Right renal cortex interstitium (tissue), 3 donors: ENCODE results near the gene HMGCS2. TPM values are rescaled to one million over a fixed set of nuclear protein-coding genes. Genes with fewer than 3 reads are reported as not detected.
A peak's percentile ranks its signal among the peaks of the same experiment; 100 is the strongest.

ENCODE experiments used
- DNase-seq, 3 donors: peaks; one replicate each; pipeline ENCODE4 v3.0.0-alpha.2; 2013; ENCODE audit warnings: low read depth in 3 of 3, low spot score in 2 of 3
- polyA plus RNA-seq, 3 donors: library from polyadenylated mRNA; unstranded; fragments of 120-200 nt; gene quantifications; one replicate each; pipeline ENCODE4 v1.2.1, GENCODE V29; 2013; ENCODE audit not compliant: insufficient read length in 3 of 3

HMGCS2 gene
- polyA plus RNA-seq, 3 donors: 44.8 to 113 (median 80.0) TPM

- DNase-seq: no peak
These were observed 4.5 kb downstream of the HMGCS2 start for GRCh38 chr1:119764220-119764619.

- no peak for DNase-seq
These were observed 5.8 kb downstream of the HMGCS2 start for GRCh38 chr1:119762953-119763352.

GRCh38 chr1:119762409-119762808 lies 6.3 kb downstream of the HMGCS2 start:
- DNase-seq: no peak

GRCh38 chr1:119758584-119758983 lies 10.1 kb downstream of the HMGCS2 start:
- no peak for DNase-seq

- no peak for DNase-seq
These were observed 16.1 kb downstream of the HMGCS2 start for GRCh38 chr1:119752592-119752991.

GRCh38 chr1:119748040-119748439 lies 20.7 kb downstream of the HMGCS2 start:
- no peak for DNase-seq

GRCh38 chr1:119747451-119747850 lies 21.3 kb downstream of the HMGCS2 start:
- DNase-seq: no peak

- DNase-seq: no peak
These were observed 23.7 kb downstream of the HMGCS2 start for GRCh38 chr1:119745034-119745433.

GRCh38 chr1:119744598-119744942 lies 24.1 kb downstream of the HMGCS2 start:
- DNase-seq: no peak

GRCh38 chr1:119743776-119744597 lies 24.7 kb downstream of the HMGCS2 start:
- DNase-seq: peak; percentile 62 to 67 (median 66)

GRCh38 chr1:119743308-119743707 lies 25.4 kb downstream of the HMGCS2 start:
- no peak for DNase-seq

GRCh38 chr1:119742677-119743076 lies 26.0 kb downstream of the HMGCS2 start:
- DNase-seq: no peak

- DNase-seq: no peak
These were observed 26.5 kb downstream of the HMGCS2 start for GRCh38 chr1:119742202-119742601.

- no peak for DNase-seq
These were observed 27.6 kb downstream of the HMGCS2 start for GRCh38 chr1:119740896-119741780.

- DNase-seq: no peak
These were observed 28.4 kb downstream of the HMGCS2 start for GRCh38 chr1:119740261-119740660.

GRCh38 chr1:119739150-119739549 lies 29.6 kb downstream of the HMGCS2 start:
- DNase-seq: no peak

GRCh38 chr1:119738100-119738720 lies 30.5 kb downstream of the HMGCS2 start:
- DNase-seq: no peak

- DNase-seq: no peak
These were observed 31.5 kb downstream of the HMGCS2 start for GRCh38 chr1:119737040-119737682.

- DNase-seq: no peak
These were observed 32.1 kb downstream of the HMGCS2 start for GRCh38 chr1:119736649-119737039.

- DNase-seq: no peak
These were observed 33.5 kb downstream of the HMGCS2 start for GRCh38 chr1:119735217-119735616.

- no peak for DNase-seq
These were observed 35.0 kb downstream of the HMGCS2 start for GRCh38 chr1:119733754-119734153.
